Neutrophil (primary cell): ENCODE measurements around the gene AJAP1.

Experiments
- H3K27ac ChIP-seq: fragments of 200-600 bp; sonication (generic); 2 replicates; pipeline ENCODE4 v1.5.1; 2016; ENCODE audit warnings: mild to moderate bottlenecking, moderate library complexity
- H3K27me3 ChIP-seq: fragments of 200-600 bp; sonication (generic); 2 replicates; pipeline ENCODE4 v1.6.0; 2016; ENCODE audit warnings: mild to moderate bottlenecking
- H3K36me3 ChIP-seq: fragments of 200-600 bp; sonication (generic); 2 replicates; pipeline ENCODE4 v1.5.1; 2017
- H3K4me1 ChIP-seq, 2 experiments: fragments of 200-600 bp in 1 of 2; sonication (generic) in 1 of 2; 1 replicate in 1 of 2; 2 replicates in 1 of 2; pipeline versions ENCODE4 v1.5.1 to v1.6.1; 2013 to 2016; ENCODE audit warnings: low read depth in 1 of 2, low read length in 1 of 2, mild to moderate bottlenecking in 1 of 2, moderate library complexity in 1 of 2; ENCODE audit not compliant: control insufficient read depth in 1 of 2, insufficient read depth in 1 of 2
- H3K4me3 ChIP-seq, 2 experiments: fragments of 200-600 bp in 1 of 2; sonication (generic) in 1 of 2; 1 replicate in 1 of 2; 2 replicates in 1 of 2; pipeline ENCODE4 v1.5.1; 2013 to 2016; ENCODE audit warnings: low read depth in 1 of 2, low read length in 1 of 2, mild to moderate bottlenecking in 1 of 2, moderate library complexity in 1 of 2
- H3K9me3 ChIP-seq: fragments of 200-600 bp; sonication (generic); 2 replicates; pipeline ENCODE4 v1.5.1; 2016
- TF ChIP-seq, protein P1 (sequence below): fragments of 200-600 bp; sonication (generic); IDR thresholded peaks from 2 replicates; pipeline ENCODE4 v1.5.1; 2016; ENCODE audit warnings: antibody characterized with exemption

The AJAP1 gene

DNA sequence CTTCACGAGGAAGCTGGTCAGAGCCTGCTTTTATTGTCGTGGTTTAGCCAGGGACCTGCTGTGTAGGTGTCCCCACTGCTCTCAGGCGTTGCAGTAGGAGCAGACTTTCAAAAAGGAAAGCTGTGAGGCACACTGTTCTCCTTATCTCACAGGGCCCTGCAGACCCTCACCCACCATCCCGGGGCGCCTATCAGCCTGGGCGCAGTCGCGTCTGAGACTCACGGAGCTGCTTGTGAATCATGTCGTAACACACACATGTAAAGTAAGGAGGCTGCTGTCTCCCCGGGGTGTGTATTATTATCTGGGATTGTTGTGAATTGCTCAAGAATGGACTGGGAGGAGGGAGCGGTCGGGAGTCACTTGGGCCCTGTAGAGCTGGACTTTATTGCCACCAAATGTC, 17.4 kb downstream of the AJAP1 start:
- TF ChIP-seq, protein P1, sequence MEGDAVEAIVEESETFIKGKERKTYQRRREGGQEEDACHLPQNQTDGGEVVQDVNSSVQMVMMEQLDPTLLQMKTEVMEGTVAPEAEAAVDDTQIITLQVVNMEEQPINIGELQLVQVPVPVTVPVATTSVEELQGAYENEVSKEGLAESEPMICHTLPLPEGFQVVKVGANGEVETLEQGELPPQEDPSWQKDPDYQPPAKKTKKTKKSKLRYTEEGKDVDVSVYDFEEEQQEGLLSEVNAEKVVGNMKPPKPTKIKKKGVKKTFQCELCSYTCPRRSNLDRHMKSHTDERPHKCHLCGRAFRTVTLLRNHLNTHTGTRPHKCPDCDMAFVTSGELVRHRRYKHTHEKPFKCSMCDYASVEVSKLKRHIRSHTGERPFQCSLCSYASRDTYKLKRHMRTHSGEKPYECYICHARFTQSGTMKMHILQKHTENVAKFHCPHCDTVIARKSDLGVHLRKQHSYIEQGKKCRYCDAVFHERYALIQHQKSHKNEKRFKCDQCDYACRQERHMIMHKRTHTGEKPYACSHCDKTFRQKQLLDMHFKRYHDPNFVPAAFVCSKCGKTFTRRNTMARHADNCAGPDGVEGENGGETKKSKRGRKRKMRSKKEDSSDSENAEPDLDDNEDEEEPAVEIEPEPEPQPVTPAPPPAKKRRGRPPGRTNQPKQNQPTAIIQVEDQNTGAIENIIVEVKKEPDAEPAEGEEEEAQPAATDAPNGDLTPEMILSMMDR = no peak
- H3K27ac ChIP-seq = no peak overlapping the region
- H3K36me3 ChIP-seq = no peaks in the 10 kb centered on the region
- H3K9me3 ChIP-seq = no peaks in the 10 kb centered on the region
- no peaks in the 10 kb centered on the region for H3K4me1 ChIP-seq
- peaks cover 5% of the 10 kb centered on the region for H3K27me3 ChIP-seq
- no peak overlapping the region for H3K4me3 ChIP-seq

DNA sequence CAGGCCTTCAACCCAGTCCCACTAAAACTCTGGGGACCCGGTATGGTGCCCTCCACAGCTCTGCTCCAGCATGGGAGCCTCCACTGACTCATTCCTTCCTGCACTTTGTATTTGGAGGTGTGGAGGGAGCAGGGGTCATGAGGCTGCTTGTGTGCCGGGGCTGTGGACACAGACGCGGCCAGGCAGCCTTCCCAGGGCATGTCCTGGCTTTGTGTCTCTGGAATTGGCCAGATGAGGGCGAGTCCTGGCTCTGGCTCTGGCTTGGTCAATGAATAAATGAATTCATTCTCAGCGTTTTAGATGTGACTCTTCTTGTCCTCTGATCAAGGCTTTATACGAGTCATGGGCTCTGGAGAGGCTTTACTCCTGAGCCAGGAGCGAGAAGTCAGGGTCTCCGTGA, 19.1 kb downstream of the AJAP1 start:
- Histone ChIP-seq H3K4me3 (no peak overlapping the region), H3K27me3 (peaks cover 5% of the 10 kb centered on the region), H3K4me1 (no peaks in the 10 kb centered on the region), H3K9me3 (no peaks in the 10 kb centered on the region), H3K27ac (no peak overlapping the region), H3K36me3 (no peaks in the 10 kb centered on the region)
- TF ChIP-seq, protein P1 = no peak

DNA sequence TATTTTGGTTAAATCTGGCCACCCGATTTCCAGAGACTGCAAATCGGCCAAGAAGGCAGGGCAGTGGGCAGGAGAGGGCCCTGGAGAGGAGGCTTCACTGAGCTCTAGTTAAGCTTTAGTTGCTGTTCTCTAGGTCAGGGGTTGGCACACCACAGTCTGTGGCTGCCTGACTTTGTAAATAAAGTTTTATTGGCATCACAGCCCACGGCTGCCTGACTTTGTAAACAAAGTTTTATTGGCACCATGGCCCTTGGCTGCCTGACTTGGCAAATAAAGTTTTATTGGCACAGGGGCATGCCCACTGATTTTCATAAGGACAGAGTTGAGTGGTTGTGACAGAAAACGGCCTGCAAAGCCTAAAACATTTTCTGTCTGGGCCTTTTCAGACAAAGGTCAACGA, 19.7 kb downstream of the AJAP1 start:
- Histone ChIP-seq H3K36me3 (no peaks in the 10 kb centered on the region), H3K27ac (no peak overlapping the region), H3K27me3 (peaks cover 5% of the 10 kb centered on the region), H3K9me3 (no peaks in the 10 kb centered on the region), H3K4me3 (no peak overlapping the region), H3K4me1 (no peaks in the 10 kb centered on the region)
- TF ChIP-seq, protein P1 = no peak

DNA sequence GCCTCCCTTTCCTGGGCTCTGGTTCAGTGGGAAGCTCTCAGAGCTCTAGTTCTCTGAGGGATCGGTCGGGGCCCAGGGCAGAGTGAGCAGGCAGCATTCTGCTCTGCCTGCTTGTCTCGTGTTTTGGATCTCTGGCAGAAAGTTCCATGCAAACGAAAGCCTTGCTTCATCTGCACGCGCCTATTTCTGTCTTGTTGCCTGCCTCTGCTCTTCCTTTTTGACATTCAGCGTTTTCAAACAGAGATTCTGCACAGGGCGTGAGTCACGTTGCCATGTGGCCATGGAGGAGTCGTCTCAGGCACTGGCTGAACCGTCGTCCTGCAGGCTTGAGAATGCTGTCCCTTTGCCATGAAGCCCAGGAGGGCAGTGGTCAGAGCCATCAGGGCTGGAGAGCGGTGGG, 20.3 kb downstream of the AJAP1 start:
- peaks cover 5% of the 10 kb centered on the region for H3K27me3 ChIP-seq

DNA sequence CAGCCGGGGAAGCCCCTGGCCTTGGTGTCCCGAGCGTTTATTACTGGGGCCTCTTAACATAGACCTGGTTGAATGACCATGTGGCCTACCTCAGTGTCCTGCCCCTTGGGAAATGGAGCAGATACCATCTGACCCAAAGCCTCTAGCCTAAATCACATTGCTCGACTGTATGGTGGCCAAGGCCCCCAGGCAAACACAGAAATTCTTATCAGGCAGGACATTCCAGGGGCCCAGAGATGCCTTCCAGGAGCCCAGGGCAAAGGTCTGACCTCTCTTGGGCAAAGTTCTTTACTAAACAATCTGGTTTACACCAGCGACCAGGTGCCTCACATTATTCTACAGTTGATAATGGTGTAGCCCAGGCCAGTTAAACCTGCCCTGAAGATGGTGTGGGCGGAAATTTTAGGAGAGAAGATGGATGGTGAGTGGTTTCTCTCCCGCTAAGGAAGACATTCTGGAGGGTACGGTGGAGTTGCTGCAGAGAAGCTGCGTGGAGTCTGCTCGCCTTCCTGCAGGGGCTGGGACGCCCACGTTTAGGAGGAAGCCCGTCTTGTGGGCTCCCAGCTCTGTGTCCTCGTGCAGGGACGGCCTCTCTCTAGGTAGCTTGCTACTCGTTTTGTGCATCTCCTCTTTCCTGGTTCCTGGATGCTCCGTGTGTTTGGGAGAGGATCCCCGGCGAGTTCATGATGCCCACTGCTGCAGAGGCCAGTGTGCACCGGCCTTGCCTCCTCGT, 21.2 kb downstream of the AJAP1 start:
- Histone ChIP-seq H3K9me3 (no peaks in the 10 kb centered on the region), H3K27ac (no peak overlapping the region), H3K27me3 (peaks cover 5% of the 10 kb centered on the region), H3K36me3 (no peaks in the 10 kb centered on the region), H3K4me3 (no peak overlapping the region), H3K4me1 (no peaks in the 10 kb centered on the region)
- TF ChIP-seq, protein P1 = no peak

More for the DNA sequence above, 20.3 kb downstream of the AJAP1 start:
- no peaks in the 10 kb centered on the region for H3K36me3 ChIP-seq
- TF ChIP-seq, protein P1 = no peak
- no peak overlapping the region for H3K27ac ChIP-seq
- no peaks in the 10 kb centered on the region for H3K9me3 ChIP-seq
- H3K4me1 ChIP-seq = no peaks in the 10 kb centered on the region
- no peak overlapping the region for H3K4me3 ChIP-seq
